Keratinocyte (primary cell): ENCODE results near the gene RANBP17. TPM values are rescaled to one million over a fixed set of nuclear protein-coding genes. Genes with fewer than 3 reads are reported as not detected.
A peak's percentile ranks its signal among the peaks of the same experiment; 100 is the strongest.

ENCODE experiments used
- DNase-seq: peaks from one replicate; pipeline ENCODE4 v3.0.0-alpha.2; 2011; ENCODE audit warnings: low read depth, missing footprints, low spot score
- FAIRE-seq: peaks from 2 replicates; lab custom pipeline; 2011; peaks lifted over from hg19 to GRCh38; lab: Jason Lieb, UNC
- H2AFZ ChIP-seq: 2 replicates; pipeline ENCODE4 v1.6.0; 2012; ENCODE audit warnings: low read length, control low read depth, inconsistent platforms; ENCODE audit not compliant: control insufficient read depth
- H3K27ac ChIP-seq: 2 replicates; pipeline ENCODE4 v1.5.1; 2011; ENCODE audit warnings: low read length; ENCODE audit not compliant: control insufficient read depth, insufficient read depth
- H3K27me3 ChIP-seq: 3 replicates; pipeline ENCODE4 v1.6.0; 2011; ENCODE audit warnings: low read length; ENCODE audit not compliant: control insufficient read depth, insufficient read depth; ENCODE audit errors: extremely low read depth
- H3K36me3 ChIP-seq, 2 experiments: 2 replicates in 1 of 2; 3 replicates in 1 of 2; pipeline ENCODE4 v1.5.1; 2011; ENCODE audit warnings: low read length in 2 of 2, mild to moderate bottlenecking in 1 of 2; ENCODE audit not compliant: control insufficient read depth in 2 of 2, insufficient read depth in 2 of 2; ENCODE audit errors: extremely low read depth in 1 of 2
- H3K4me1 ChIP-seq: 3 replicates; pipeline ENCODE4 v1.5.1; 2011; ENCODE audit warnings: low read length; ENCODE audit not compliant: control insufficient read depth, insufficient read depth; ENCODE audit errors: extremely low read depth
- H3K4me2 ChIP-seq: 3 replicates; pipeline ENCODE4 v1.6.0; 2011; ENCODE audit warnings: low read depth, low read length; ENCODE audit not compliant: control insufficient read depth, insufficient read depth; ENCODE audit errors: extremely low read depth
- H3K4me3 ChIP-seq, 3 experiments: fragments of 200-600 bp in 1 of 3; sonication (generic) in 1 of 3; 2 replicates in 2 of 3; 3 replicates in 1 of 3; pipeline ENCODE4 v1.5.1; 2011 to 2016; ENCODE audit warnings: low read length in 3 of 3, mild to moderate bottlenecking in 3 of 3, control low read depth in 2 of 3, inconsistent platforms in 1 of 3, low read depth in 1 of 3, mixed read lengths in 1 of 3, mixed run types in 1 of 3, moderate library complexity in 1 of 3; ENCODE audit not compliant: control insufficient read depth in 2 of 3, insufficient read depth in 2 of 3; ENCODE audit errors: extremely low read depth in 1 of 3
- H3K79me2 ChIP-seq: 2 replicates; pipeline ENCODE4 v1.6.0; 2012; ENCODE audit warnings: low read length; ENCODE audit not compliant: control insufficient read depth, insufficient read depth
- H3K9ac ChIP-seq: 3 replicates; pipeline ENCODE4 v1.6.0; 2011; ENCODE audit warnings: low read length; ENCODE audit not compliant: control insufficient read depth, insufficient read depth; ENCODE audit errors: extremely low read depth
- H3K9me1 ChIP-seq: 3 replicates; pipeline ENCODE4 v1.6.0; 2011; ENCODE audit warnings: low read length; ENCODE audit not compliant: control insufficient read depth, insufficient read depth; ENCODE audit errors: extremely low read depth
- H3K9me3 ChIP-seq: 2 replicates; pipeline ENCODE4 v1.5.1; 2012; ENCODE audit warnings: low read depth, low read length; ENCODE audit not compliant: control insufficient read depth
- H4K20me1 ChIP-seq: 3 replicates; pipeline ENCODE4 v1.6.0; 2011; ENCODE audit warnings: low read length; ENCODE audit not compliant: control insufficient read depth, insufficient read depth; ENCODE audit errors: extremely low read depth
- EZH2 ChIP-seq: IDR thresholded peaks from one replicate; pipeline ENCODE4 v1.6.1; 2012; ENCODE audit warnings: inconsistent platforms, mild to moderate bottlenecking, low read length, moderate library complexity
- dilution Hi-C: fragments of 300-500 bp; cut with MboI; formaldehyde crosslinking; loops from one replicate; pipeline ENCODE4 v1.7.0; 2020; ENCODE audit warnings: low sequenced_read_pairs; ENCODE audit not compliant: extremely low pct_ligation_motif_present
- polyA plus RNA-seq, 5 experiments: library from polyadenylated mRNA; depleted of rRNA in 3 of 5; stranded (reverse) in 3 of 5; stranded (forward) in 1 of 5; unstranded in 1 of 5; fragments of >200 nt; gene quantifications; 1 replicate in 1 of 5; 2 replicates in 3 of 5; 3 replicates in 1 of 5; pipeline versions ENCODE4 v1.2.1 to v1.2.3, GENCODE V29; 2011 to 2012; ENCODE audit warnings: missing spikeins in 2 of 5, low read depth in 1 of 5, low replicate concordance in 1 of 5
- TF ChIP-seq, protein P1 (sequence below), 3 experiments: IDR thresholded peaks in 1 of 3; conservative IDR thresholded peaks in 1 of 3; optimal IDR thresholded peaks in 1 of 3; 2 replicates in 2 of 3; 3 replicates in 1 of 3; pipeline versions ENCODE3 to v1.5.1; 2011; ENCODE audit warnings: low read length in 3 of 3, mild to moderate bottlenecking in 3 of 3, moderate library complexity in 2 of 3, control low read depth in 1 of 3, inconsistent platforms in 1 of 3; ENCODE audit not compliant: insufficient read depth in 2 of 3; ENCODE audit errors: extremely low read depth in 1 of 3

The RANBP17 gene
- polyA plus RNA-seq, 1 donor (not counting 4 experiments of a cell fraction or from before 2014, with no cell fraction given) = 0.97 TPM

DNA sequence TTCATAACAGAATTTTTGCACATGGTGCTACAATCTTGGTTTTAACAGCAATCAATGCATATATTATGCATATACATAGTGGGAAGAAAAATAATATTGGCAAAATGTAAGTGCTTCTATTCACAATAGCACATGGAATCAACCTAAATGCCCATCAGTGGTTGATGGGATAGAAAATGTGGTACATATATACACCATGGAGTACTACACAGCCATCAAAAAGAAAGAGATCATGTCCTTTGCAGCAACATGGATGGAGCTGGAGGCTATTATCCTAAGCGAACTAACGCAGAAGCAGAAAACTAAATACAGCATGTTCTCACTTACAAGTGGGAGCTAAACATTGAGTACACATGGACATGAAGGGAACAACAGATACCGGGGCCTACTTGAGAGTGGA, 410.0 kb downstream of the RANBP17 start:
- no peaks in the 10 kb centered on the region for H3K9me3 ChIP-seq
- H3K36me3 ChIP-seq = no peaks in the 10 kb centered on the region
- no peak overlapping the region for H3K4me3 ChIP-seq
- no peaks in the 10 kb centered on the region for H3K9me1 ChIP-seq
- H4K20me1 ChIP-seq = no peaks in the 10 kb centered on the region
- H3K27ac ChIP-seq = no peak overlapping the region
- no peaks in the 10 kb centered on the region for H3K4me1 ChIP-seq
- H3K9ac ChIP-seq = no peak overlapping the region
- H3K27me3 ChIP-seq = no peaks in the 10 kb centered on the region
- dilution Hi-C loops = no loop called here
- no peak overlapping the region for H3K4me2 ChIP-seq
- FAIRE-seq = no peak
- H2AFZ ChIP-seq = no peak overlapping the region
- no peak for TF ChIP-seq EZH2
- TF ChIP-seq, protein P1, sequence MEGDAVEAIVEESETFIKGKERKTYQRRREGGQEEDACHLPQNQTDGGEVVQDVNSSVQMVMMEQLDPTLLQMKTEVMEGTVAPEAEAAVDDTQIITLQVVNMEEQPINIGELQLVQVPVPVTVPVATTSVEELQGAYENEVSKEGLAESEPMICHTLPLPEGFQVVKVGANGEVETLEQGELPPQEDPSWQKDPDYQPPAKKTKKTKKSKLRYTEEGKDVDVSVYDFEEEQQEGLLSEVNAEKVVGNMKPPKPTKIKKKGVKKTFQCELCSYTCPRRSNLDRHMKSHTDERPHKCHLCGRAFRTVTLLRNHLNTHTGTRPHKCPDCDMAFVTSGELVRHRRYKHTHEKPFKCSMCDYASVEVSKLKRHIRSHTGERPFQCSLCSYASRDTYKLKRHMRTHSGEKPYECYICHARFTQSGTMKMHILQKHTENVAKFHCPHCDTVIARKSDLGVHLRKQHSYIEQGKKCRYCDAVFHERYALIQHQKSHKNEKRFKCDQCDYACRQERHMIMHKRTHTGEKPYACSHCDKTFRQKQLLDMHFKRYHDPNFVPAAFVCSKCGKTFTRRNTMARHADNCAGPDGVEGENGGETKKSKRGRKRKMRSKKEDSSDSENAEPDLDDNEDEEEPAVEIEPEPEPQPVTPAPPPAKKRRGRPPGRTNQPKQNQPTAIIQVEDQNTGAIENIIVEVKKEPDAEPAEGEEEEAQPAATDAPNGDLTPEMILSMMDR (optimal IDR thresholded peaks at IDR 0.05 in 1 of 3, IDR thresholded peaks at IDR 0.05 in 1 of 3, conservative IDR thresholded peaks at IDR 0.05 in 1 of 3; ENCODE audit: extremely low read depth in 1 of 3, insufficient read depth in 2 of 3, low read length in 3 of 3) = no peak
- H3K79me2 ChIP-seq = no peaks in the 10 kb centered on the region
- DNase-seq = no peak

DNA sequence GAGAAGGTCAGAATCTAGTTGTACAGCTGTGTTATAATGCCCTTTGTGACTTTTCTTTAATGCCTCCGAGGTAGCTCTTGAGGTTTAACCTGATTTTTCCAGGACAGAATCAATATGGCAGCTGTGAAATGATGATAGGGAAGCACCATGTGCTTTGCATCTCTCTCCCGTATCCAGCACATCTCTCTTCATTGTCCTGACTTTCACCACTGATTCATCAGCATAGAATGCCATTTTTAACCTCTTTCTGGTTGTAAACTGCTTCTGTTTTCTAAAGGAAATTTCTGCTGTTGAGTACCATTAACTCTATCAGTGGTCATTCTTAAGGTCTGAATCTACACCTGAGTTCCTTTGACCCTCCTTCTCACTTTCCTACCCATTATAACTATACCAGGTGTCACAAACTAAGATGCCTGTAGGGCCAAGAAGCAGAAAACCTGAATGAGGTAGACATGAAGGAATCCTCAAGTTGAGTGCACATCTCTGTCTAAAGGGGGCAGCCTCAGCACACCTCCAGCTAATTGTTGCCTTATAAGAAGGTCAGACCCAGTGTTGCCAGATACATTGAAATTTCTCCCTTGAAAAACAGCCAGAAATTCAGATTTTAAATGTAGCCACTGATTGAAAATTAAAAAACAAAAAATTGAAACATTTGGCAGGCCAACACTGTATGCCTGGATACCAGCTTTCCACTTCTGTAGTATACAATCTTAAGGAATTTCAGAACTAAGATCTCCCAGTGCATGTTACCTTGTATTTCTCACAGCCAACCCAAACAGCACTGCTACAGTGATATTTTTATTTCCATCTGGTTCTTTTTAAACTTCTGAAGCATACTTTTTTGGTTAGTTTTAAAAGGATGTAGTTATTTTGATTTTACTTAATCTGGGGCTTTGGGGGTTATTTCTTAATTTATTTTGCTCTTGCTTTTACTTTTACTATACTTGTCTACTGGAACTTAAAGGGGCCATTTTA, 411.5 kb downstream of the RANBP17 start:
- H3K79me2 ChIP-seq = no peaks in the 10 kb centered on the region
- H3K9ac ChIP-seq = no peak overlapping the region
- DNase-seq (no peak), FAIRE-seq (no peak)
- dilution Hi-C loops = no loop called here
- H3K27me3 ChIP-seq = no peaks in the 10 kb centered on the region
- H4K20me1 ChIP-seq = no peaks in the 10 kb centered on the region
- no peak overlapping the region for H2AFZ ChIP-seq
- H3K9me1 ChIP-seq = no peaks in the 10 kb centered on the region
- no peak overlapping the region for H3K4me2 ChIP-seq
- no peak overlapping the region for H3K27ac ChIP-seq
- no peaks in the 10 kb centered on the region for H3K9me3 ChIP-seq
- TF ChIP-seq, protein P1 (optimal IDR thresholded peaks at IDR 0.05 in 1 of 3, IDR thresholded peaks at IDR 0.05 in 1 of 3, conservative IDR thresholded peaks at IDR 0.05 in 1 of 3; ENCODE audit: extremely low read depth in 1 of 3, insufficient read depth in 2 of 3, low read length in 3 of 3) = peak; percentile 18 to 65 (median 40)
- TF ChIP-seq EZH2 = no peak
- H3K4me1 ChIP-seq = no peaks in the 10 kb centered on the region
- H3K4me3 ChIP-seq = no peak overlapping the region
- H3K36me3 ChIP-seq = no peaks in the 10 kb centered on the region
